Measurements from ENCODE around the gene VAV2.

DNA sequence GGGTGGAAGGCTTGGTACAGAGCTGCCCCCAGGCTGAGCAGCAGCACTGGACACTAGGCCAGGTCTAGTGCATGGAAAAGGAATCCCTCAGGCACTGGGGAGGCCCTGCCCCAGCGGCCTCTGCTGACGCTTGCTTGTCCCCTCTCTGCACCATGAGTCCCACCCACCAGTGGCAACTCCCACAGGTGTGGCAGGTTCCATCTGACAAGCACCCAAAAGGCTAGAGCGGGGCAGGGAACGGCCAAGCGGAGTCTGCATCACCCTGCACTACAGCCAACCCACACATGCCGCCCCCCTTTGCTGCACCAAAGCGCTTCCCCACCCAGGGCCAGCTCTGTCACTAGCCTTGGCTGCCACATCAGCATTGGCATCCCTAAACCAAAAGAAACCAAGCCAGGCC is 138.8 kb downstream of the VAV2 start:
- TF ChIP-seq CTCF (IDR thresholded peaks at IDR 0.05), result no peak
- TF ChIP-seq POLR2A (IDR thresholded peaks at IDR 0.05), result no peak

All from uterus (tissue), 2 donors.